Stimulated activated CD8-positive, alpha-beta memory T cell treated with anti-CD3 and anti-CD28 coated beads, Interleukin-7, amount 100 ng/mL, for 4 hours (primary cell): ENCODE results near the gene NAP1L4.

Experiments
- DNase-seq, 2 donors: peaks; one replicate each; pipeline ENCODE4 v3.0.0-alpha.2; 2020; ENCODE audit warnings: low read depth in 2 of 2

Gene NAP1L4

GRCh38 chr11:2992234-2992996, at the start of gene NAP1L4:
NAP1L4 (minus strand) TSS chr11:2992329; CDS start chr11:2979220, 13,109 bp downstream.
- DNase-seq = peak; percentile 90 to 95

GRCh38 chr11:3040881-3041280, 48.8 kb upstream of the NAP1L4 start:
- DNase-seq = no peak

- DNase-seq = no peak
Observed at GRCh38 chr11:3037945-3038271, 45.8 kb upstream of the NAP1L4 start.

- no peak for DNase-seq
Observed at GRCh38 chr11:3037040-3037944, 45.2 kb upstream of the NAP1L4 start.

DNA sequence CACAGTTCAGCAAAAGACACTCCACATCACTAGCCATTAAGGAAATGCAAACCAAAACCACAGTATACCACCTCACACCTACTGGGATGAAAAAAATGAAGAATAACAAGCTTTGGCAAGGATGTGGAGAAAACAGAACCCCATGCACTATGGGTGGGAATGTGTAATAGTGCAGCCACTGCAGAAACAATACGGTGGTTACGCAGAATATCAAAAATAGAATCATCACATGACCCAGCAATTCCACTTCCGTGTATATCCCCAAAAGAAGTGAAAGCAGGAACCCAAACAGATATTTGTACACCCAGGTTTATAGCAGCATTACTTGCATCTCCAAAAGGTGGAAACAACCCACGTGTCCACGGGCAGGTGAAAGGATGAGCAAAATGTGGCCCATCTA, 44.3 kb upstream of the NAP1L4 start:
- DNase-seq = no peak

GRCh38 chr11:3035333-3035732, 43.2 kb upstream of the NAP1L4 start:
- DNase-seq = no peak

DNA sequence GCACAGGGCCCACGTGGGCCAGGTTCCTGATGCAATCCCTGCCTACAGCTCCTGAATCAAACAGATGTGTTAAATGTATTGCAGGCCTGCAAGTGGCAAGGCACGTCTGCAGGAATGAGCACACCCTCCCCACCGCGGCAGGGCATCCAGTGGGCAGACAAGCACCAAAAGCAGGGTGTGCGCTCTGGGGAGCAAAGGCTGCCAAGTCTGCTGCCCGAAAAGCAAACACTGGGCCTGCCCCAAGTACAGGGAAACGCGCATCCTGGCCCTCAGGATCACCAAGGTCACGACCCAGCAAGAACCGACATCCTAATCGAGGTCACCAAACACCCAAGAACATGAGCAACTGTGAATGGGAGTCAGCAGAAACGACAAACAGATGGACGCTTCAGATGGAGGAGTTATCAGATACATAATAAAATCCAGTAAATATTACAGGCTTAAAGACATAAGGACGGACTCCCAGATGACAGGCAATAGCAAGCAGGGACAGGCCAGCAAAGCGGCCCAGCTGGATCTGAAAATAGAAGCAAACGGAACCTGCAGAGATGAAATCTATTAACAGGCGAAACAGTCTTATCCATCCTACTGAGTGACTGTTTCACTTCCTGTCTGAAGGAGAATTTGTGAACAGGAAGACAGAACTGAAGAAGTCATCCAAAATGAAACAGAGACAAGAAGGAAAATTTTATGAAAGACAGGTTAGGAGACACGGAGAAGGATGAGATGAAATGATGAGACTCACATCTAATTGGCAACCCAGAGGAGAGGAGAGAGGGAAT, 38.4 kb upstream of the NAP1L4 start:
- DNase-seq = no peak

- no peak for DNase-seq
Observed at GRCh38 chr11:3028813-3029212, 36.7 kb upstream of the NAP1L4 start.

DNA sequence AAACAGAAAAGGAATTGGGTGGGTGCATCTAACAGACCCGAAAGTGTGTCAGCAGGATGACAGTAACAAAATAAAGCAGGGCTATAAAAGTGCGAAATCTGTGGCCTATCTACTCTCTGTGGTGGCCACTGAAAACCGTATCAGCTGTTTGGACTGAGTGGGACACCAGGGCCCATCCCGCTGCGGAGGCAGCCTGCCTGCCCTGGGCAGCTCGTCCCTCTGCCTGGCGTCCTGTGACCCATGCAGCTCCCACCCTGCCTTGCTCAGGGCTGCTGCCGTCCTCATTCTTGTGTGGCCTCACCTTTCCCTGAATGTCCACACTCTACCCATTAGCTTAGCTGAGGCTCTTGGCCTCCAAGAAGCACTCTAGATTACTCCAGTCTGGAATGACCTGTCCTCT, 34.7 kb upstream of the NAP1L4 start:
- DNase-seq = no peak

- no peak for DNase-seq
Observed at GRCh38 chr11:3022982-3023381, 30.9 kb upstream of the NAP1L4 start.

GRCh38 chr11:3022300-3022967, 30.3 kb upstream of the NAP1L4 start:
- DNase-seq = no peak

DNA sequence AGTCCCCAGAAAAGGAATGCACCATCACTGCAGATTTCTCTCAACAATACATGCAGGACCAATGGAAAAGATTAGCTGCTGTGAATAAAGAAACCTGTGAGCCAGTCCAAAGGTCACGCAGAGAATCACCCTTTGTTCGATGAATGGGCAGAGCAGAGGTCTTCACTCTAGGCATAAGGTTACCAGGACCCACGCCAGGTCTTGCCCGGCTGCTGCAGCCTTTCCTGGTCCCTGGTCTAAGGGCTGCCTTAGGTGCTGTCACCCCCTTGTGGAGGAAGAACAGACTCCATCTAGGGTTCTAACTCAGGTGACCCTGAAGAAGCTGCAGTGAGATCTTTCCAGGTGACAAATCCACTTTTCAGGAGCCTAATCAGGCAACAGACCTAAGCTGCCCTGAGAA, 29.0 kb upstream of the NAP1L4 start:
- no peak for DNase-seq

DNA sequence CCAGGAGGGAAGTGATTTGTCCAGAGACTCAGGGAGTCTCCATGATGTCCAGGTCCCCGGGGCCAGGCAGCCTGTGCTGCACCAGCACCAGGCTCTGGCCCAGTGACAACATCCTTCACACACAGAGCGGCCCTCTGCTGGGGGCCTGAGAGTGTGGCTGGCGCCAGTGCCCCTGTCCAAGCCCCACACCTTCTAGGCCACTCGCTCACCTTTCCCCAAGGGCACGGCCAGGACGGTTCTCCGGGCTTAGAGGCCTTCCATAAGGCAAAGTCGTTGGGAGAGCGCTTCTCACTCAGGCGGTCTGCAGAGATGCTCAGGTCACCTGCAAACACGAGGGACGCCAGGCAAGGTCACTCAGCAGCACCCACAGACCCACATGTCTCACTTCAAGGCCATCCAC, 27.9 kb upstream of the NAP1L4 start:
- no peak for DNase-seq

DNA sequence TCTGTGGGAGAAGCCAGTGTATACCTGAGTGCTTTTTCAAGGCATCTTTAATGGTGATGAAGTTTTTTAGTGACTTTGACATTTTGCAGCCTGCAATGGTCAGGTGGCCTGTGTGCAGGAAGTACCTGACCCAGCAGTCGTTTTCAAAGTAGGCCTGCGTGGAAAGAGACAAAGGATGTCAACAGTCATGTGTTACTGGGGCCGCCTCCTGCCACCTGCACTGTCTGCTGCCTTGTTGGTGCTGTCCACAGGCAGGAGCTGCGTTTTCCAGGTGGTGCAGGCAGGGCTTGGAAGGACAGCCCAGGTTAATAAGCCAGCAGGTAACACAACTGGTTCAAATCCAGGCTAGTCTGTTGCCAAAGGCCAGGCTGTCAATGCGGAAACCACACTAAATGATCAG, 26.5 kb upstream of the NAP1L4 start:
- DNase-seq = no peak

GRCh38 chr11:3016861-3017260, 24.7 kb upstream of the NAP1L4 start:
- no peak for DNase-seq

- no peak for DNase-seq
Observed at GRCh38 chr11:3015796-3016195, 23.7 kb upstream of the NAP1L4 start.

GRCh38 chr11:3014943-3015342, 22.8 kb upstream of the NAP1L4 start:
- no peak for DNase-seq

GRCh38 chr11:3014057-3014938, 22.2 kb upstream of the NAP1L4 start:
- peak; percentile 57 to 61 for DNase-seq

- no peak for DNase-seq
Observed at GRCh38 chr11:3011891-3012885, 20.1 kb upstream of the NAP1L4 start.
